Measurements from ENCODE around the gene NKAPL. TPM values are rescaled to one million over a fixed set of nuclear protein-coding genes. Genes with fewer than 3 reads are reported as not detected.

The NKAPL gene
- total and polyA plus RNA-seq, 2 of the 13 experiments (the other 11 are each of a cell fraction or from before 2014, with no cell fraction given): not detected

- no peak for TF ChIP-seq ARID3A (IDR thresholded peaks at IDR 0.05; ENCODE audit: low read depth, low read length)
- 0 out of 2 replicates have a peak, but pooled peaks have one; percentile 85 for TF ChIP-seq MAF1 (CRISPR knock-in tag; IDR thresholded peaks at IDR 0.05; ENCODE audit: borderline replicate concordance)
- no peak for TF ChIP-seq LRRFIP1 (CRISPR knock-in tag; conservative IDR thresholded peaks at IDR 0.05)
- no peak for TF ChIP-seq ZNF660 (CRISPR knock-in tag; IDR thresholded peaks at IDR 0.05; ENCODE audit: borderline replicate concordance, low read depth)
- TF ChIP-seq TSC22D2 (CRISPR knock-in tag; IDR thresholded peaks at IDR 0.05; ENCODE audit: borderline replicate concordance): peak; percentile 50; the same call in 1 of the 2 replicates
- no peak for TF ChIP-seq ZNF569 (CRISPR knock-in tag; IDR thresholded peaks at IDR 0.05; ENCODE audit: borderline replicate concordance)
- no peak for TF ChIP-seq ZNF589 (CRISPR knock-in tag; conservative IDR thresholded peaks at IDR 0.05)
- TF ChIP-seq HBP1 (CRISPR knock-in tag; IDR thresholded peaks at IDR 0.05; ENCODE audit: low read depth): peak; percentile 92
- no peak for TF ChIP-seq KAT2B (IDR thresholded peaks at IDR 0.05; ENCODE audit: borderline replicate concordance, low read depth, low read length)
- peak; percentile 50; the same call in 1 of the 2 replicates for TF ChIP-seq ZNF556 (CRISPR knock-in tag; IDR thresholded peaks at IDR 0.05; ENCODE audit: borderline replicate concordance)
- no peak for TF ChIP-seq ZNF775 (CRISPR knock-in tag; IDR thresholded peaks at IDR 0.05; ENCODE audit: borderline replicate concordance)
- TF ChIP-seq ELF3 (CRISPR knock-in tag; IDR thresholded peaks at IDR 0.05): 0 out of 2 replicates have a peak, but pooled peaks have one; percentile 15
- TF ChIP-seq ZNF407 (CRISPR knock-in tag; IDR thresholded peaks at IDR 0.05; ENCODE audit: not compliant biosample characterization): peak; percentile 79
- no peak for TF ChIP-seq TP53 (CRISPR knock-in tag; conservative IDR thresholded peaks at IDR 0.05)
These were observed 22.4 kb downstream of the NKAPL start, which contains the start of gene PGBD1 (continued) for GRCh38 chr6:28281288-28282064.

All from HepG2 (cell line).